D721Med (cell line): ENCODE measurements around the gene PRAMEF1.
"Not testable (repeated sequence)": the region's sequence is repeated elsewhere in the genome, so short reads cannot be mapped to it uniquely, and the experiment has no call there.

Experiments
- DNase-seq: peaks from one replicate; pipeline ENCODE4 v3.0.0; 2011; ENCODE audit warnings: low spot score; ENCODE audit not compliant: insufficient read length
- FAIRE-seq: peaks from 2 replicates; lab custom pipeline; 2011; peaks lifted over from hg19 to GRCh38; lab: Jason Lieb, UNC
- CTCF ChIP-seq: IDR thresholded peaks from 2 replicates; pipeline ENCODE4 v1.5.1; 2012; ENCODE audit warnings: mild to moderate bottlenecking, control low read depth; ENCODE audit not compliant: insufficient read depth; ENCODE audit errors: missing control alignments

Gene PRAMEF1

GRCh38 chr1:12791097-12791496, at the start of gene PRAMEF1:
TSS of gene PRAMEF1 (plus strand) at chr1:12791397. CDS start at chr1:12793228, 1,831 bp downstream.
- DNase-seq, FAIRE-seq: not testable (repeated sequence)

GRCh38 chr1:12741946-12742345, 49.3 kb upstream of the PRAMEF1 start:
- no peak for TF ChIP-seq CTCF
- DNase-seq (no peak), FAIRE-seq (no peak)

- TF ChIP-seq CTCF, result no peak
- no peak for DNase-seq
- no peak for FAIRE-seq
Measured at GRCh38 chr1:12745126-12745991, 45.8 kb upstream of the PRAMEF1 start.

- DNase-seq, result no peak
- TF ChIP-seq CTCF, result no peak
- FAIRE-seq, result no peak
Measured at GRCh38 chr1:12745992-12746323, 45.2 kb upstream of the PRAMEF1 start, which contains the start of gene CFAP107. TSS of gene CFAP107 (plus strand) at chr1:12746200. CDS start at chr1:12746431, 231 bp downstream.

DNA sequence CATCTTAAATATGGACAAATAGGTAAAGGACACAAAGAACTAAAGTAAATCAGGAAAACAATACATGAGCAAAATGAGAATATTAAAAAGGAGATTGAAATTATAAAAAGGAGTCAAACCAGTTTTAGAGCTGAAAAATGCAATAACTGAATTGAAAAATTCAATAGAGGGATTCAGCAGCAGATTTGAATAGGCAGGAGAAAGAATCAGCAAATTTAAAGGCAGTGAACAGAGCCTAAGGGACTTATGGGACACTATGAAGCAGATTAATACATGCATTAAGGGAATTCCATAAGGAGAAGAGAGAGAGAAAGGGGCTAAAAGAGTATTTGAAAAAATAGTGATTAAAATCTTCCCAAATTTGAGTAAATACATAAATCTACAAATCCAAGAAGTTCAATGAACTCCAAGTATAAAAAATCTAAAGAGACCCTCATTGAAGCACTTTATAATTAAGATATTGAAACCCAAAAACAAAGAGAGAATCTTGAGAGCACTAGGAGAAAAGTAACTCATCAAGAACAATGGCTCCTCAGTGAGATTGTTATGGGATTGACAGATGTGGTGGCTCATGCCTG, 42.3 kb upstream of the PRAMEF1 start:
- no peak for FAIRE-seq
- no peak for DNase-seq
- TF ChIP-seq CTCF, result no peak

GRCh38 chr1:12754738-12755137, 36.5 kb upstream of the PRAMEF1 start:
- DNase-seq (no peak), FAIRE-seq (no peak)
- TF ChIP-seq CTCF, result no peak

- FAIRE-seq (no peak), DNase-seq (no peak)
- TF ChIP-seq CTCF, result no peak
Measured at GRCh38 chr1:12756273-12756672, 34.9 kb upstream of the PRAMEF1 start.
